G401 (cell line): Measurements from ENCODE around the gene SARS1. TPM values are rescaled to one million over a fixed set of nuclear protein-coding genes. Genes with fewer than 3 reads are reported as not detected.
"Not testable (repeated sequence)": the region's sequence is repeated elsewhere in the genome, so short reads cannot be mapped to it uniquely, and the experiment has no call there.

Experiments
- DNase-seq: peaks from one replicate; pipeline ENCODE4 v3.0.0-alpha.2; 2015; ENCODE audit warnings: low spot score
- in situ Hi-C: cut with HindIII; loops from 2 replicates; pipeline ENCODE4 v1.10.0; 2016; ENCODE audit warnings: low sequenced_read_pairs, mixed read lengths
- total RNA-seq: library from RNA; depleted of rRNA; stranded (reverse); fragments of >200 nt; shearing (Covaris generic); gene quantifications from 2 replicates; pipeline ENCODE4 v1.2.3, GENCODE V29; 2014; rRNA removed

Gene SARS1
- total RNA-seq = 205 and 214 TPM in 2 replicates

- peak; percentile 83 for DNase-seq
- in situ Hi-C loops = no loop called here
These were observed at the start of gene SARS1 for GRCh38 chr1:109213824-109214693. Gene SARS1 (plus strand): TSS chr1:109213918. CDS start chr1:109213993, 75 bp downstream.

GRCh38 chr1:109164538-109164937 is 49.2 kb upstream of the SARS1 start:
- in situ Hi-C loops = no loop called here
- no peak for DNase-seq

GRCh38 chr1:109167001-109167506 is 46.7 kb upstream of the SARS1 start:
- in situ Hi-C loops = no loop called here
- DNase-seq = no peak

- DNase-seq = no peak
- in situ Hi-C loops = no loop called here
These were observed 43.5 kb upstream of the SARS1 start for GRCh38 chr1:109170035-109170764.

- no peak for DNase-seq
- in situ Hi-C loops = no loop called here
These were observed 42.1 kb upstream of the SARS1 start for GRCh38 chr1:109171646-109172045.

- DNase-seq, in situ Hi-C loops: not testable (repeated sequence)
These were observed 37.4 kb upstream of the SARS1 start for GRCh38 chr1:109176349-109176748.

- not testable (repeated sequence) for DNase-seq
These were observed 33.0 kb upstream of the SARS1 start for GRCh38 chr1:109180715-109181084.

GRCh38 chr1:109181085-109181806 is 32.5 kb upstream of the SARS1 start:
- no peak for DNase-seq
- in situ Hi-C loops = no loop called here

More at GRCh38 chr1:109180715-109181084, 33.0 kb upstream of the SARS1 start:
- in situ Hi-C loops = not testable (repeated sequence)

- no peak for DNase-seq
- in situ Hi-C loops = no loop called here
These were observed 31.9 kb upstream of the SARS1 start for GRCh38 chr1:109181807-109182163.

- in situ Hi-C loops = no loop called here
- no peak for DNase-seq
These were observed 30.5 kb upstream of the SARS1 start for GRCh38 chr1:109183058-109183738.

- in situ Hi-C loops = no loop called here
- DNase-seq = no peak
These were observed 29.0 kb upstream of the SARS1 start for GRCh38 chr1:109184687-109185086.

- DNase-seq = no peak
- in situ Hi-C loops = no loop called here
These were observed 28.4 kb upstream of the SARS1 start for GRCh38 chr1:109185357-109185756.

- in situ Hi-C loops = no loop called here
- no peak for DNase-seq
These were observed 27.6 kb upstream of the SARS1 start for GRCh38 chr1:109185990-109186732.

GRCh38 chr1:109186733-109187086 is 27.0 kb upstream of the SARS1 start:
- in situ Hi-C loops = no loop called here
- peak; percentile 13 for DNase-seq

- no peak for DNase-seq
- in situ Hi-C loops = no loop called here
These were observed 26.6 kb upstream of the SARS1 start for GRCh38 chr1:109187127-109187526.

GRCh38 chr1:109188200-109188599 is 25.5 kb upstream of the SARS1 start:
- in situ Hi-C loops = no loop called here
- no peak for DNase-seq

GRCh38 chr1:109188781-109189180 is 24.9 kb upstream of the SARS1 start:
- DNase-seq = no peak
- in situ Hi-C loops = no loop called here

GRCh38 chr1:109190189-109190588 is 23.5 kb upstream of the SARS1 start:
- no peak for DNase-seq
- in situ Hi-C loops = no loop called here
